Measurements from ENCODE around the gene C5orf58.

The C5orf58 gene, protein sequence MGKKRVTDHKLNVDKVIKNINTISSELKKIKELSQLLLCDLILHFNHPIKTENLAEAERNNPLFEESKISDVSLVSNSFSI

GRCh38 chr5:170232786-170233185, at the start of gene C5orf58:
Gene C5orf58, plus strand, starts transcription at chr5:170232985. Its CDS starts 1,992 bp downstream, at chr5:170234977.
- DNase-seq = no peak

DNA sequence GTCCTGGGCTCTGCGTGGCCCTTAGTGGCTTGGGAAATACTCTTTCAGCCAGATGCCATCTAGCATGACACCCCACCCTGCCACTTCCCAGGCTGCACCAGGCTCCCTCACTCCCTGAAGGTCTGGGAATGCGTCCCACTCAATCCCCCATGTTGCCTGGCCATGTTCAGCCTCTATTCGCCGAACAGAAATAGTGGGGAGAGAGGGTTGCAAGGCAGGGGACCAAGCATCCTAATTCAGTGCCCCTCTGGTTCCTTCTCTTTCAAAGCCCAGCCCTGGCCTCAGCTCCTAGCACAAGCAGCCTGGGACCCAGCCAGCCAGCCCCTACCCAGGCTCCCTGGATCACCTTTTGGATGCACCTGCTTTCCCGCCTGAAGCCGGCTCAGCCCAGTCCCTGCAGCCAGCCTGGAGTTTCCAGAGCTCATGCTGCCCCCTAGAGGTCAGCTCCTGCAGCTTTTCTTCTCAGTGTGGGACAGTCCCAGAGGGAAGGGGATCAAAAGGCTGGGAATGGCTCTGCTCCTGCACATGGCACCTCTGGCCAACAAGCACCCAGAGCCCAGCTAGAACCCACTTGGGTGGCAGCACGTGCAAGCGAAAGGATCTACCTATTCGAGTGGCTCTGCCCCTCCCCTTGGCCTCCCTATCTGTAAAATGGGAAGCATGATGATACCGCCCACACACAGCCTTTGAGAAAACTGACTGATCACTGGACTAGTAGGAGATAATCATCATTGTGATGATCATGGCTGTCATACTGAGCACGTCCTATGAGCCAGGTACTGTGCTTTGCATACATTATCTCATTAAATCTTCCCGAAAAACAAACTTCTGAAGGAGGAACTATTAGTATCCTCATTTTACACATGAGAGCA, 48.7 kb upstream of the C5orf58 start:
- DNase-seq = peak; percentile 58

GRCh38 chr5:170184737-170185136, 48.0 kb upstream of the C5orf58 start:
- no peak for DNase-seq

- no peak for DNase-seq
Measured at GRCh38 chr5:170186156-170186555, 46.6 kb upstream of the C5orf58 start.

DNA sequence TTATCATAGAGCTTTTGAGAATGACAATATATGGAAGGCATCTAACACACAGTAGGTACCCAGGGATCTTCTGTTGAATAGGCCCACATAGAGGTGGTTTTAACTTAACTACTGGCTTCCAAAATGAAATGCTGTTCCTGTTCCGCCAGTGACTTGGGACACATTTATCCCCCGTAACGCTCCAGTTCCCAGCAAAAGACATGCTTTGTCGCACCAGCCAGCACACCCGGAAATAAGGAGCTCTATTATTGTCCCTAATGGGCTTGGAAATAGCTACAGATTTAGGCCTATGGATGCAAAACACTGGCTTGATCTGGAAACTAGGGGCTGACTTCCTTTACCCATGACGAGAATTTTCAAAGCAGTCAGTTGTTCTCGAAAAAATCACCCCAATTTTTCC, 45.9 kb upstream of the C5orf58 start:
- no peak for DNase-seq

GRCh38 chr5:170190436-170191134, 42.2 kb upstream of the C5orf58 start:
- DNase-seq = no peak

GRCh38 chr5:170192829-170193228, 40.0 kb upstream of the C5orf58 start:
- DNase-seq = no peak

DNA sequence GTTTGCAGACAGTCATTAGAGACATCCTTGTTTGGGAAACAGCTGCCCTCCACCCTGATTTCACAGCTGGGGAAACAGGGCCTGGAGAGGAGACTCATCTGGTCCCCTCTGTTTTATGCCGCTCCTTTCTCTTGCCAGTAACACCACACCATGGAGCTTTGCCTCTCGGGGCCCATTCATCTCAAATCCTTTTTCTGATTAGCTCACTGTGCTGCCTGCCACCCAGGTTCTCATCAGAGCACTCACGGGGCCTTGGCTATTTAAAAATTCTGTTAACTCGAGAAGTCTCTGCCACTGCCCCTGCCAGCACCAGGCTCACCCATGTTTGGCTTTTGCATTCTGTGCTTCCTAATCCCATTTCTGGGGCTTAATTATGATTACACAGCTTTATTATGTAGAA, 36.8 kb upstream of the C5orf58 start:
- no peak for DNase-seq

GRCh38 chr5:170200876-170201275, 31.9 kb upstream of the C5orf58 start:
- DNase-seq = no peak

GRCh38 chr5:170201311-170201710, 31.5 kb upstream of the C5orf58 start:
- DNase-seq = no peak

DNA sequence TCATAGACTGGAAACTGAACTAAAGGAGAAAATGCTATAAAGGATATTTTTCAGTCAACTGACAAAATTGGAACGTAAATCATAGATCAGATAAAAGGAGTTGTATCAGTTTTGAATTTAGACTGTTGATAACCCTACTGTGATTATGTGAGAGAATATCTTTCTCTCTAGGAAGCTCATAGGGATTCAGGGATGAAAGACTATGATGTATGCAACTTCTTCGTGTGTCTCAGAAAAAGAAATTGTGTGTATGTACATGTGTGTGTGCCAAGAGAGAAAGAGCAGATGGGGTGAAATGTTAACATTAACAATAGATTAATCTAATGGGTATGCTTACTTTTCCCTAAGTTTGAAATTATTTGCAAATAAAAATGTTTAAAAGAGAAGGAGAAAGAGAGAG, 30.7 kb upstream of the C5orf58 start:
- no peak for DNase-seq

DNA sequence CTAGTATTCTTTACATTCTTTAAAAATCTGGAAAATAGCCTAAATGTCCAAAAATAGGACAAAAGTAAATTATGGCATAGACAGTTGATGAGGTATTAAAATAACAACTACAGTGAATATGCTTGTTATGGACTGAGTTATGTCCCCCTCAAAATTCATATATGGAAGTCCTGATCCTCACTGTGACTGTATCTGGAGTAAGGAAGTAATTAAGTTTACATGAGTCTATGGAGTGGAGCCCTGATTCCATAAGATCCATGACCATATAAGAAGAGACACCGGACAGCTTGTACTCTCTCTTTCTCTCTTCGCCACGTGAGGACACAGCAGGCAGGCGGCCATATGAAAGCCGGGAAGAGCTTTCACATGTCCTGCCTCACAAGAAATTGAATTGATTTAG, 28.6 kb upstream of the C5orf58 start:
- DNase-seq = no peak

DNA sequence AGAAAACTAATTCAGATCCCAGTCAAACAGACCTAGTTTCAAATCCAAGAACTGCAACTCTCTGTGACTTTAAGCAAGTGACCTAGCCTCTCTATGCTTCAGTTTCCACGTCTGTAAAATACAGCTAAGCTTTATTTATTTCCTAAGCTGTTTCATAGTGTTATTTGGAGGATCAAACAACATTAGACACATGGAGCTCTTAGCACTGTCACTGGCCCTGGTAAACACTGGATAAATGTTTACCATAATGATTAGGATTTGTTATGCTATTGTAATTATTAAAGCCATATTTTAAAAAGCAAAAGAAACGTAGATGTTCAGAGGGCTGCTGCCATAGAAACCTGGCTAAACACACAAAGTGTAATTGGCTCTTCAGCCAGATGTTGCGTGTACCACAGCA, 26.6 kb upstream of the C5orf58 start:
- DNase-seq = no peak

GRCh38 chr5:170206958-170207357, 25.8 kb upstream of the C5orf58 start:
- no peak for DNase-seq

DNA sequence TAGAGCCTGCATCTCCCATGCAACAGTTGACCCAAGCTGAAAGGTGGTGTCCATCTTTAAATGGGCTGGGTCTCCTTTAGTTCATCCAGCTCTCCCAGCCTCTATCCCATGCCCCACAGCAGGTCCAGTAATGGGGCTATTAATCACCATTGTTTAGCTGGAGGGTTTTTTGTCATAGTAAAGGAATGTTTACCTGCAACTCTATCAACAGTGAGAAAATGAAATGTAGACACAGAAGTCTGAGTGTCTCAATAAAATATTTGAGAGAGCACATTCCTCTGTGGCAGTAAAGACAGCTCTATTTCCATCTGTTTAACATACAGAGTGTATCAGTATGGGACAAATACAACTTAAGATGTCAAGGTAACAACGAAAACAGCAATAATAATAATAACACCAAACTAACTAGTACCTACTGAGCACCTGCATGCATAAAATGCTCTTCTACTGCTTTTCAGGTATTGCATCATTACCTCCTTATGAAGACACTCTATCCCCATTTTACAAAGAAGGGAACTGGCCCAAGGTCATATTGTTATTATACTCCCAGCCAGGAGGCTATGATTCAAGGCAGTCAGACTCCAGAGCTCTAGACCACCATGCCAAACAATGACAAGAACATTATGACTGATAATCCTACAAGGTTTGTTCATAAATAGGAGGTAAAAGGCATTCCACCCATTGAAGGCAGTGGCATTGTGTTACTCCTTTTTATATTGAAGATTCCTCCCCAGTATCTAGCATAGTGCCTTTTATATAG, 21.0 kb upstream of the C5orf58 start:
- no peak for DNase-seq

- DNase-seq = peak; percentile 59
Measured at GRCh38 chr5:170216257-170216864, 16.4 kb upstream of the C5orf58 start.

DNA sequence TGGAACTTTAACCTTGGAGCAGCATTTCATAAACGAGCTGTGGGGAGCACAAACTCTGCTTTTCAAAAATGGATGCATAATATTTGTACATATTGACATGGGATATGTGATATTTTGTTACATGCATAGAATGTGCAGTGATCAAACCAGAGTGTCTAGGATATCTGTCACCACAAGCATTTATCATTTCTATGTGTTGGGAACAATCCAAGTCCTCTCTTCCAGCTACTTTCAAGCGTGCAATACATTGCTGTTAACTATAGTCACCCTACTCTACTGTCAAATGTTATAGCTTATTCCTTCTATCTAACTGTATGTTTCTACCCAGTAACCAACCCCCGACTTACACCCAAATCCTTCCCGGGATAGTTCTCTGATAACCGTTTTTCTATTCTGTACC, 15.0 kb upstream of the C5orf58 start:
- peak; percentile 63 for DNase-seq

DNA sequence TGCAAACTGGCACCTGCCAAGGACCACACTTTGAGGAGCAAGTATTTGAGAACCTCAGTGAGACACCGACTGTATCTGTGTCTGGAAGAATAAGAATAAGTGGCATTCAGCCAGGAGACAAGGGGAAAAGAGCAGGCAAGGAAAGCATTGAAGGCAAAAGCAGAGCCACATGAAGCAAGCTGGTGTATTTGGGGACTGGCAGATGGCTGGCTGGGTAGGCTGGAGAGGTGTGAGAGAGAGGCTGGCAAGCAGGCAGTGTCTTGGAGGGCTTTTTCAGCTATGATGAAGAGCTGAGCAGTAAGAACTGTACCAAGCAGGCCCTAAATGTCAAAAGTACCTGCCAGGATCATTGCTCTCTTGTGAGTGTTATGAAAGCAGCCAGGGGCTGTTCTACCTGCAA, 14.1 kb upstream of the C5orf58 start:
- no peak for DNase-seq

GRCh38 chr5:170219615-170220014, 13.2 kb upstream of the C5orf58 start:
- DNase-seq = peak; percentile 90

- peak; percentile 28 for DNase-seq
Measured at GRCh38 chr5:170220191-170220590, 12.6 kb upstream of the C5orf58 start.

DNA sequence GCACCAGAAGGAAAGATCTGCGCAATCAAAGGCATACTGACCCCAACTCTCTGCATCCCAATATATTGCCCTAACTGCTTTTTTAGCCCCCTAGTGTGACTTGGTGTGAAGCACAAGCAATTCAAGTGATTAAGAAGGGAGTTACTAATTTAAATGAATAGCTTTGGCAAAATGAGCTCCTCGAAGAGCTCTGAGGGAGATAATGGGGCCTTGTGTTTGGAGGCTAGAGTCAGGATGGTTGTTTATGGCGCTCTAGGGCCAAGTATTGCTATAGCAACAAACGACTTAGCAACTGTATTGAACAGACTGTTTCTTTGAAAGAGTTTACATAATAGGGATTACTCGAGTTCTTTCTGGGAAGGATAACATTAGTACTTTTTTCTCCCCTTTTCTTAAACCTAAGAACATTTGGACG, 11.5 kb upstream of the C5orf58 start:
- no peak for DNase-seq

GRCh38 chr5:170223360-170223759, 9.4 kb upstream of the C5orf58 start:
- peak; percentile 30 for DNase-seq

GRCh38 chr5:170223906-170224305, 8.9 kb upstream of the C5orf58 start:
- no peak for DNase-seq
